ENCODE results near the gene ADARB1.
A peak's percentile ranks its signal among the peaks of the same experiment; 100 is the strongest.

The ADARB1 gene

DNA sequence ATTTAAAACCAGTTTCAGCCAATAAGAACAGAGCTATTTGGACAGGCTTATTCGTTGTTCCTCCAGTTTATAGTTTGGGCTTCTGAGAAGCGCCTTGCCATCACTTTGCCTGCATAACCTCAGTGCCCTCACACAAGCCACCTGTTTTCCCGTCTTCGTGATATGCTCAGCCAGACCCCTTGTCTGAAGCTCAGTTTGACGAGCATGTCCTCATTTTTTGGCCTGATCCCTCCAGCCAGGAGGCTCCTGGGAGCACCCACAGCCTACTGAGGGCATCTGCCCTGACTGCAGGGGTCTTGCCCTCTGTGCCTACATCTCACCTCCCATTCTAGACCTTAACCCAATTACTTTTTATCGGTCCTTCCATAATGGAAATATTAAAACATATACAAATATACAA lies 95.3 kb downstream of the ADARB1 start:
- no peak for DNase-seq (ENCODE audit: low read depth)

DNA sequence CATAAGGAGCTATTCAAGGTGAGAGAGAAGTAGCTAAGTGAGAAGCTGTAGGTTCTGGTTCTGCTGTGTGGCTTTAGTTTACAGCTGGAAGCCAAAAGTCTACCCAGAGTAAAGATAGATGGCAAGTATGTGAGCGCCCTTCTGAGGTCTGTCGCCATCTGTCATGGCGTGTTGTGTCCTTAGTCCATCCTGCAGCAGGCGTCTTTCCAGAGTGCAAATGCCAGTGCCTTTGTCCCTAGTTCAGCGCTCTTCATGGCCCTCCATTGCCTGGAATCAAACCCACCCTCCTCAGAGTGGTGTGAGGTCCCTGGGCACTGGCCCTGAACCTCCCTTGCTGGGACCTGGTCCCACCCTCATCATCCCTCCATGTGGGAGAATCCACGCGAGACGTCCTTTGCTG lies 96.6 kb downstream of the ADARB1 start:
- DNase-seq (ENCODE audit: low read depth), result no peak

DNA sequence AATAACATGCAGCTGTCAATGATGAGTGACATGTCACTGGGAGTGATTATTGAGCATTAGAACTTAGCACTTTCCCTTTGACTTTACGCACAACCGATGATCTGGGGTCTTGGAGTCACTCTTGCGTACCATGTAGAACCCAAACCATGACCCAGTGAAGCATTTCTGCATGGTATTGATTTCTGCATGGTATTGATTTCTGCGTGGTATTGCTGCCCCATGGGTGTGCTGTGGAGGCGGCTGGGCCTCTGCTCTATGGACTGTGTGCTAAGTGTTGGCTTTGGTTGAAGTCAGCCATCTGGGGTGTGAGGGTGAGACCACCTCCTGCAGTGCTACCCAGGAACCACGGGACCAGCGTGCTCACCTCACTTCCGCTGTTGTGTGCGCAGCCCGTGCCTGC lies 98.0 kb downstream of the ADARB1 start:
- no peak for DNase-seq (ENCODE audit: low read depth)

DNA sequence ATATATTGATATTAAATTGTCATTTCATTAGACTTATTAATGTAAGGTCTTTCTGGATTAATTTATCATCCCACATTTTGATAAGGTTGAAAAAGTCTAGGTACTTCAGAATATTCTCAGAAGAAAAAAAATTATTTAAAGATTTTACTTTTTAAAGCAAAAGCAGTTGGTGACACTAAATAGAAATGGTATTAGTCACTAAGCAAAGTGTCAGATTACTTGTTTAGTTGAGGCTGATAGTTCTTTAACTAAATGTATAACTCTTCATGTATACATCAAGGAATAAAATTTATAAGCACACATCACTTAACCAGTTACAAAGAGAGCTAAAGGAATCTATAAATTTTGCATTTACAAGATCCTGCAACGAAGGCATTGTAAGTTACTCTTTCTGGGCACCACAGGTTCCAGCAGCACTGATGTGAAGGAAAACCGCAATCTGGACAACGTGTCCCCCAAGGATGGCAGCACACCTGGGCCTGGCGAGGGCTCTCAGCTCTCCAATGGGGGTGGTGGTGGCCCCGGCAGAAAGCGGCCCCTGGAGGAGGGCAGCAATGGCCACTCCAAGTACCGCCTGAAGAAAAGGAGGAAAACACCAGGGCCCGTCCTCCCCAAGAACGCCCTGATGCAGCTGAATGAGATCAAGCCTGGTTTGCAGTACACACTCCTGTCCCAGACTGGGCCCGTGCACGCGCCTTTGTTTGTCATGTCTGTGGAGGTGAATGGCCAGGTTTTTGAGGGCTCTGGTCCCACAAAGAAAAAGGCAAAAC lies 101.1 kb downstream of the ADARB1 start:
- DNase-seq (ENCODE audit: low read depth), result no peak

DNA sequence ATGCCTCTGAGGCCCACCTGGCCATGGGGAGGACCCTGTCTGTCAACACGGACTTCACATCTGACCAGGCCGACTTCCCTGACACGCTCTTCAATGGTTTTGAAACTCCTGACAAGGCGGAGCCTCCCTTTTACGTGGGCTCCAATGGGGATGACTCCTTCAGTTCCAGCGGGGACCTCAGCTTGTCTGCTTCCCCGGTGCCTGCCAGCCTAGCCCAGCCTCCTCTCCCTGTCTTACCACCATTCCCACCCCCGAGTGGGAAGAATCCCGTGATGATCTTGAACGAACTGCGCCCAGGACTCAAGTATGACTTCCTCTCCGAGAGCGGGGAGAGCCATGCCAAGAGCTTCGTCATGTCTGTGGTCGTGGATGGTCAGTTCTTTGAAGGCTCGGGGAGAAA lies 101.8 kb downstream of the ADARB1 start:
- DNase-seq (ENCODE audit: low read depth), result no peak

DNA sequence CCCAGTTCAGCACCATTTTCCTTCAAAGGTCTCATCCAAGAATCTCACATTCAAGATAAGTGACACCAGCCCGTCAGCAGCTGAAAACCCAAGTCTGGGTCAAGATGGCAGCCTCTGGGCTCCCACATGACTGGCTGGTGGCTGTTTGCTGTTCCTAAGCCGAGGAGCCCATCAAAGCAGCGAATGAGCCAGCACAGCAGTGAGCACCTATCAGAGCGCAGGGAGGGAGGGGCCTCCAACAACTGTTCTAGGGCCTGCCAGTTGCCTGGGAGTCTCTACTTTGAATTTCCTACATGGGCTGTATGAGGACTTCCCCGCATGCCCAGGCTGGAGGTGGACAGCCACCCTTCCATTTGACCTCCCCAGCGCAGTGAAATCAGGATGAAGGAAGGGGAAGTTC lies 102.7 kb downstream of the ADARB1 start:
- no peak for DNase-seq (ENCODE audit: low read depth)

DNA sequence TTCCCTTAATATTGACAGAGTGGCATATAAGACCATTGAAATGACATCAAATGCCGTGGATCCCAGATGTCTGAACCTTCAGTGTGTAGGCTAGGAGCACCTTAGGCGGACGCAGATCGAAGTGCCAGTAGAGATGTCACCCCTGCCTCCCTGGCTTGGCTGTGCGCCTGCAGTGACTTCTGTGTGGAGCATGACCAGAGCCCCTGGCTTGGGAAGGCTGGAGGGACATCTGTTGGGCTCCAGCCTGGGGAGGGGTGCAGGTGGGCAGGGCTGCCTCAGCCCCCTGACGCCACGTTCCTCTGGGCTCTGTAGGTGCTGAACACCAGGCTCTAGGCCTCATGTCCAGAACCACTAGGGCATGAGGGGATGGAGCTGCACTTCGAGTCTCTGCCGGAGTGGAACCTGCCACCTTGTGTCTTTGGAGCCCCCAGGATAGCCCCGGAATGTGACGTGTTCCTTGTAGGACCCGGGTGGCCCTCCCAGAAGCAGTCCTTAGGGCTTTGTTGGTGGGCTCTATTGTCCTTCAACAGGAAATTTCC lies 103.8 kb downstream of the ADARB1 start:
- no peak for DNase-seq (ENCODE audit: low read depth)

DNA sequence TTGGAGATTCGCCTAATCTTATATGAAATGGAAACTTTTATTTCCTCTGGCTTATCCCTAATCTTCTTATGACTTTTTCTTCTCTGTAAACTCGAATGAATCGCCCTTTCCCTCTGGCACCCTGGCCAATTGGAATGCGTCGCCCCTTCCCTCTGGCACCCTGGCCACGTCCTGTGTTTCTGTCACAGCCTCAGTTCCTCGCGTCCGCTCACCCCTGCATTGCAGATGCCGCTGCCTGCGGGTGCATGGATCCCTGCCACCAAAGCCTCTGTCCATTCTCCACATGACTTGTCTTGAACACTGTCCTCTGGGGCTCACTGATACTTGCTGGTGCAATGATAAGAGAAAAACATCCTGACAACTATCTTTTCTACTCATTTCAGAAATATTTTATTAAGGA lies 104.6 kb downstream of the ADARB1 start:
- no peak for DNase-seq (ENCODE audit: low read depth)

DNA sequence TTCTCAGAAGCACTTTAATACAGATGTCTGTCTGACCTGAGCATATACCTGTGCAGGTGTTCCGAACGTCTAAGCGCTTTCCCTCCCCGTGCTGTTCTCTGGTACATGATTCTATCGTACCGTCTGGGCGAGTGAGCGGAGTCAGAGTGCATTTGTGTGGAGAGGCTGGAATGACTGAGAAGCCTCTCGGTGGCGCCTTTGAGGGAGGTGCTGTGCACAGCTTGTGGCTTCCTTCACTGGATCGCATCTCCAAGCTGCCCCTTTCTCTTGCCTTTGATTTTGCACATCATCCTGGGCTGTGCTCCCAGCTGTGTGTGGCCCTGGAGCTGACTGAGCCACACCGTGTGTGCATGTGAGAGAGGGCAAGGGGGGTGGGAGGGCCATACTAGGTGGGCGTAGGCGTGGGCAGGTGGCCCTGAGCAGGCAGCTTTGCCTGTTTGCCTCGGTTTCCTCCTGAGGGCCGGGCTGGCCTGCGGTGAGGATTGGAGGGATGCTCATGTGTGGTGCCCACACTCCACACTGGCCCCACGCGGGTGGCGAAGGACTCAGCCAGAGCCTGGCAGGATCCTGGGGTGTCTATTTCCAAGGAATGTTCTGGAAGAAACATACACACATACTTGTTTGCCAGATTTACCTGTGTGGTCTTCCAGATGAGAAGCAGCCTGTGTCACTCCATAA lies 105.3 kb downstream of the ADARB1 start:
- no peak for DNase-seq (ENCODE audit: low read depth)

DNA sequence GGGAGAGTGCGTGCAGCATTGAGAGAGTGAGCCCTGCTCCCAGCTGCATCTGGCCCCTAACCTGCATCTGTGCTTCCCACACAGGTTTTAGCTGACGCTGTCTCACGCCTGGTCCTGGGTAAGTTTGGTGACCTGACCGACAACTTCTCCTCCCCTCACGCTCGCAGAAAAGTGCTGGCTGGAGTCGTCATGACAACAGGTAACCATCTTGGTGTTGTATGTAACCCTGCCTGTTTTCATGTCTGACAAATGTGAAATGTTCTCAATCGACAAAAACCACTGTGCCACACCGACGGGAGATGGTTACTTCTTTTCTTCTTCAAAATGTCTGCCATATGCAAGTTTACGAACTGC lies 105.8 kb downstream of the ADARB1 start:
- no peak for DNase-seq (ENCODE audit: low read depth)

DNA sequence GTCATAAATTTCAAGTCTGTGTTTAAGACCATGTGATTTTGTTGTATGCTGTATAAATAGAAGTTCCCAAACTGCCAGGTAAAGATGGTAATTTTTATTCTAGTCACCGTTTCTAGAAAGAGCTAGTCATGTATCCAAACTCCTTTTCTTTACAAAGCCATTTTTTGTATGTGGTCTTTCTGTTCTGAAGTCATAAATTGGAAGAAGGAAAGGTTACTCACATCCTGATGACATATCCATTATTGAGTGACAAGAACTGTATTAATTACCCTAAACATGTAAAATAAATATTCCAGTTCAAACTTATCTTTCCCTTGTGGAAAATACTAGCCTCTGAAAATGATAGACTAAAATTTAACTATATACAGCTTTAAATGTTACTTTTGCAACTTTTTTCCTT lies 108.6 kb downstream of the ADARB1 start:
- no peak for DNase-seq (ENCODE audit: low read depth)

DNA sequence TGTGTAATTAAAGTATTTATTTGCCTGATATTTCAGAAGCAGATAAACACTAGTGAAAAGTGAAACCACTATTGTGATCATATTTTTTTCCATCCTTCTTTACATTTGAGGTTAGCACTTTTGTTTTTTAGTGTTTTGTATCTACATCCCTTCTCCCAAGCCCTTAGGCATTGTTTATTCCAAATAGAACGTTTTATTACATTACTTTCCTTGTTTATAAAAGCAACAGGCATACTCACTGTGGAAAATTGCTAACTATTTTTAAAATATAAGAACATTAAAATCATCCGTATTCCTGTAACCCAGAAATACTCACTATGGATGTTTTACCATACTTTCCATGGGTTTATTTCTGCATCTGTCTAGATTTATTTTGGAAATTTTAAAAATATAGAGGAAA lies 109.5 kb downstream of the ADARB1 start:
- DNase-seq (ENCODE audit: low read depth), result no peak

DNA sequence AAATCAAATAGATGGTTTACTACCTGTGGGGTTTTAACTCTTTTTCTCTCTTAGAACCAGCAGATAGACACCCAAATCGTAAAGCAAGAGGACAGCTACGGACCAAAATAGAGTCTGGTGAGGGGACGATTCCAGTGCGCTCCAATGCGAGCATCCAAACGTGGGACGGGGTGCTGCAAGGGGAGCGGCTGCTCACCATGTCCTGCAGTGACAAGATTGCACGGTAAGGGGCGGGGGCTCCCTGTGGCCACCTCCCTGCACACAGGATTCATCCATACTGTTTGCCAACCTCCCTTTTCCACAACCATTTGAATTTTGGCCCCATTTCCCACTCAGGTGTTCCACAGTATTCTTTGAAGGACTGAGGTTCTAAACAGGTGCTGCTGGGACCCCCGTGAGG lies 110.5 kb downstream of the ADARB1 start:
- DNase-seq (ENCODE audit: low read depth), result no peak

DNA sequence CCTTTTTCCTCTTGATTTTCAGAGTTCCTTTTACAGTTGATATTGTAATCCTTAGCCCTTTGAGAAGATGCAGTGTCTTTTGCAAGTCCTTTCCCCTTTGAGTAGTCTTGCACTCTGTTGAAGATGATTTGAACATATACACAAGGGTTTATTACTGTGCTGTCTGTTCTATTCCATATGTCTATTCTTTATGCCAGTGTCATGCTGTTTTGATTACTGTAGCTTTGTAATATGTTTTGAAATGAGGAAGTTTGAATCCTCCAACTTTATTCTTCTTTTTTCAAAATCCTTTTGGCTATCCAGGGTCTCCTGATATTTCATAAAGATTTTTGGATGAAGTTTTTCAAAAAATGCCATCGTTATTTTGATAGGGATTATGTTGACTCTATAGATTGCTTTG lies 112.3 kb downstream of the ADARB1 start:
- no peak for DNase-seq (ENCODE audit: low read depth)

DNA sequence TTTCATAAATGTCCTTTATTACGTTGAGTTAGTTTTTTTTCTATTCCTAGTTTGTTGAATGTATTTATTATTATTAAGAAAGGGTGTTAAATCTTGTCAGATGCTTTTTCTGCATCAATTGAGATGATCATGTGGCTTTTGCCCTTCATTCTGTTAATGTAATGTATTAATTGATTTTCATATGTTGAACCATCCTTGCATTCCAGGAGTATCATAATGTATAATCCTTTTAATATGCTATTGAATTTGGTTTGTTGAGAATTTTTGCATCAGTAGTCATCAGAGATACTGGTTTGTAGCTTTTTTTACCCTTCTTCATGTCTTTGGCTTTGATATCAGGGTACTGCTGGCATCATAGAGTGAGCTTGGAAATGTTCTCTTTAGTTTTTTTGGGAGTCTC lies 113.3 kb downstream of the ADARB1 start:
- peak; percentile 16 for DNase-seq (ENCODE audit: low read depth)

DNA sequence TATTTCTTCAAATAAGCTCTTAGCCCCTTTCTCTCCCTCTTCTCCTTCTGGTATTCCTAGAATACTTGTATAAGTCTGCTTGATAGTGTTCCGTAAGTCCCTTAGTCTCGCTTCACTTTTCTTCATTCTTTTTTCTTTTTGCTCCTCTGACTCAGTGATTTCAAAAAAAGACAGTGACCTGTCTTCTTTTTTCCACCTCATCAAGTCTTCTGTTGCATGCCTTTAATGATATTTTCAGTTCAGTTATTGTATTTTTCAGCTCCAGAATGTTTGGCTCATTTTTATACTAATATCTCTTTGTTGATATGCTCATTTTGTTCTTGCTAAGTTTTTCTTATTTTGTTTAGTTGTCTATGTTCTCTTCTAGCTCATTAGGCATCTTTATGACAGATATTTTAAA lies 115.6 kb downstream of the ADARB1 start:
- DNase-seq (ENCODE audit: low read depth), result no peak

DNA sequence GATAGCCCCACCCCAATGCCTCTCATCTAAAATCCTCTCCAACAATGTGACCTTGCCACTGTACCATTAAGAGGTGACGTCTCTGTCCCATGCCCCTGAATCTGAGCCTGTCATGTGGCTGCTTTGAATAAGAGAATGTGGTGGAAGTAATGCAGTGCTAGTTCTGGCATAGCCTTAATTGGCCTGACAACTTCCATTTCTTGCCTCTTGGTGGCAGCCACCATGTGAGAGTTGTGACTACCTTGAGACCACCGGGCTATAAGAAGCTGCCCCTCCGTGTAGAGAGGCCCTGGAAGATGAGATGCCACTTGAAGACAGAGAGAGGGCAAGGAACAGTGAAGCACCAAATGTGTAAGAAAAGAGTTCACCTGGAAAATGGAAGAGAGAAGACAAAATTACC lies 118.0 kb downstream of the ADARB1 start:
- DNase-seq (ENCODE audit: low read depth), result peak; percentile 2

DNA sequence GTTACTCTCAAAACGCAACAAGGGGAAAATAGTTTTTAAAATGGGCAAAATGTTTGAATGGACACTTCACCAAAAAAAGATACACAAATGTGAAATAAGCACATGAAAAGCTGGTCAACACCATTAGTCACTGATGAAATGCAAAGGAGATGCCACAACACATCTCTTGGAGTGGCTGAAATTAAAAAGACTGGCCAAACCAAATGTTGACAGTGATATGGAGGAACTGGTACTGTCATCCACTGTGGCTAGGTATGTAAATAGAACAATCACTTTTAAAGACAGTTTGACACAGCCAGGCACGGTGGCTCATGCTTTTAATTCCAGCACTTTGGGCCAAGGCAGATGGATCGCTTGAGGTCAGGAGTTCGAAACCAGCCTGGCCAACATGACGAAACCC lies 122.2 kb downstream of the ADARB1 start:
- no peak for DNase-seq (ENCODE audit: low read depth)

DNA sequence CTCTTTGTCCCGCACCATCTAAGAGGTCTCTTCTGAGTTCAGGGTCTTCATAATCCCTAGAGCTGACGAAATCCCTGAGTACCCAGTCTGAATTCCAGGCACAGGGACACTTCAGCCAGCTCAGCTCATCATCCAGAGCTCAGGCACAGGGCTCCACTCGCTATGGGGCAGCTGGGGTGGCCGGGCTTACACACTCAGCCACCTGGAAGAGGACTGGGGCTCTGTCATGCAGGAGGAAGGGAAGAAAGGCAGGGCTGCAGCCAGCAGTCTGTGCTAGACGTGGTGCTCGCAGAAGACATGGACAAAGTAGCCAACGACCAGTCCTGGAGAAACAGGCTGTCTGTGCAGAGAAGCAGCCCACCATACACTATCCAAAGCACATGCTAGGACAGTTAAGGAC lies 124.8 kb downstream of the ADARB1 start:
- DNase-seq (ENCODE audit: low read depth), result no peak

DNA sequence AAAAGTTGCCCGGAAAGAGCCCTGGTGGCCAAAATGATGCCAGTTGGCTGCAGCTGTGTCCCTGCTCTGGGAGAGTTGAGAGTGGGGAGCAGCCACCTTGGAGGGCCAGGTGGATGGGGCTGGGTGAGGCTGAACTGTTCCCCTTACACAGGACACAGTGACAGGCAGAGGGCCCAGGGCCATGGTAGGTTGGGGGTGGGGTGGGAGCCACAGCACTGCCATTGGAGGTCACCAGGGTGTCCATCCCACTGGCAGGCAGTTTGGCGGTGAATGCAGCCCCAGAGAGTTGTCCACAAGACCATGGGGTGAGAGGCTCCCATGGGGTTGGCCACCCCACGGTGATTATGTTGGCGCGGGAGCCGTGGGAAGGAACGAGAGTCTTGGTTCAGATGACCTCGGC lies 125.7 kb downstream of the ADARB1 start:
- DNase-seq (ENCODE audit: low read depth), result no peak

DNA sequence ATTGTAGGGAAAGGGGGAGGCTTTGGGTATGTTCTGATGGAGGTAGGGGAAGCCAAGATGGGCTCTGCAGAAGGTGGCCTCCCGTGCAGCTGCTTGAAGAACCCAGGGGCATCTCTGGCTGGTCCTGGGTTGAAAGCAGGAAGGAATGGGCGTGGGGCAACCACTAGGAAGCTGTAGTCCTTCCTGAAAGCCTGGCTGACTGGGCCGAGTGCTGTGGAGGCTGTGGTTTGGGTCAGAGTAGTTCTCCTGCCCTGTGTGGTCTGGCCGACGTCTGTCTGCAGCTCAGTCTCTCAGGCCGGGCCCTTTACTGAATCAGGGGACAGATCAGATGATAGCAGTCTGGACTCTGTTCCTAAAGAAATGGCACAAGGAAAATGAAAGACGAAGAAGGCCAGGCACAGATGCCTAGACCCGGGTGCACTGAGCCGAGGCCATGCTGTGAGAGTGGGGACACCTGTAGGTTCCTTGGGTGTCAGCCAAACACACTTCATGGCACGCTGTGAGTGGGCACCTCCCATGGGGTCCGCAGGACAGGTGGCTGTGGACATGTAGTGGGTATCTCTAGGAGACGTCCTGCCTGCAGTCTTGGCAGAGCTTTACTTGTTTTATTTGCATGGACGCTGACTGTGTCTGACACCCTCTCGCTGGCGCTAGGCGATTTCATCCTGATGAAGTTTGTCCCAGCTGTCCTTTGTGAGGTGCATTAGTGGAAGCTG lies 126.4 kb downstream of the ADARB1 start:
- no peak for DNase-seq (ENCODE audit: low read depth)

DNA sequence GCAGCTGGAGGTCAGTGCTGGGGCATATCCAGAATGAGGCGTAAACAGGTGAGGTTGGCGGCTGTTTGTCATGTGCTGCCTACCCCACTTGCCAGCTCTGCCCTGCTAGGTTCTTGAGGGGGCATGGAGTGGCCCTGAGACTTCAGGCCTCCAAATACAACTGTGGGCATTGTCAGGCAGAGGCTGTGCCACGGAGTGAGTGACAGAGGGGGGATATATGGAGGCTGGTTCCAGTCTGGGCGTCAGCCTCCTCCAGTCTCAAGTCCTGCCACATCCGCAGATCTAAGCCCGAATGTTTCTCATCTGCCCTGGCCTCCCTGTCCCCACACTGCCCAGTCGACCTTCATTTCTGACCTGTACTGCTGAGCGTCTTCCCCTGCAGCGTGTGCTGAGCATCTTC lies 128.0 kb downstream of the ADARB1 start:
- DNase-seq (ENCODE audit: low read depth), result no peak

DNA sequence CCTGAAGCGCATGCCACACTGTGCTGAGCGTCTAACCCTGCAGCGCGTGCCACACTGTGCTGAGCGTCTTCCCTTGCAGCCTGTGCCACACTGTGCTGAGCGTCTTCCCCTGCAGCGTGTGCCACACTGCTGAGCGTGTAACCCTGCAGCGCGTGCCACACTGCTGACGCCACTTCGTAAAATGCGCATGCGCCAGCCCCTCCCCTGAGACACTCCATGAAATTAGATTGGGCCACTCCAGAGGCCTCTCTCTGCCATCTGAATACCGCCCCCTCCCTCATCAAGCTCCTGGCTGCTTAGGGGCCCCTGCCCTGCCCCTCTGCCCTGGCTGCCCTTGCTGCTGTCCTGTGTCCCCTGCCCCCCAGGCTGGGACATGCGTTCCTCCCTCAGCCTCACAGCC lies 128.5 kb downstream of the ADARB1 start:
- DNase-seq (ENCODE audit: low read depth), result no peak
